WTC11 (cell line): ENCODE measurements around the gene PODN.

Experiments used
- GABPB1 ChIP-seq: sonication (generic); formaldehyde crosslinking; IDR thresholded peaks from 2 replicates; pipeline ENCODE4 v1.8.1; 2023; ENCODE audit warnings: mild to moderate bottlenecking, missing genetic modification reagents
- NR2C2 ChIP-seq: sonication (generic); formaldehyde crosslinking; IDR thresholded peaks from 2 replicates; pipeline ENCODE4 v1.8.0; 2022; ENCODE audit warnings: mild to moderate bottlenecking, missing genetic modification reagents
- TF ChIP-seq, protein P1 (sequence below): sonication (generic); formaldehyde crosslinking; IDR thresholded peaks from 2 replicates; pipeline ENCODE4 v1.8.0; 2023; ENCODE audit warnings: missing genetic modification reagents, mild to moderate bottlenecking, borderline replicate concordance
- TF ChIP-seq, protein P2 (sequence below): fragments of 200-600 bp; IDR thresholded peaks from 2 replicates; pipeline ENCODE4 v1.8.0; 2022; ENCODE audit warnings: antibody characterized with exemption
- TF ChIP-seq, protein P3 (sequence below): sonication (generic); formaldehyde crosslinking; IDR thresholded peaks from 2 replicates; pipeline ENCODE4 v1.8.1; 2022; ENCODE audit warnings: low read depth, mild to moderate bottlenecking, moderate library complexity, missing genetic modification reagents, borderline replicate concordance
- TF ChIP-seq, protein P4 (sequence below): sonication (generic); formaldehyde crosslinking; IDR thresholded peaks from 2 replicates; pipeline ENCODE4 v1.8.0; 2022; ENCODE audit warnings: mild to moderate bottlenecking, missing genetic modification reagents

DNA sequence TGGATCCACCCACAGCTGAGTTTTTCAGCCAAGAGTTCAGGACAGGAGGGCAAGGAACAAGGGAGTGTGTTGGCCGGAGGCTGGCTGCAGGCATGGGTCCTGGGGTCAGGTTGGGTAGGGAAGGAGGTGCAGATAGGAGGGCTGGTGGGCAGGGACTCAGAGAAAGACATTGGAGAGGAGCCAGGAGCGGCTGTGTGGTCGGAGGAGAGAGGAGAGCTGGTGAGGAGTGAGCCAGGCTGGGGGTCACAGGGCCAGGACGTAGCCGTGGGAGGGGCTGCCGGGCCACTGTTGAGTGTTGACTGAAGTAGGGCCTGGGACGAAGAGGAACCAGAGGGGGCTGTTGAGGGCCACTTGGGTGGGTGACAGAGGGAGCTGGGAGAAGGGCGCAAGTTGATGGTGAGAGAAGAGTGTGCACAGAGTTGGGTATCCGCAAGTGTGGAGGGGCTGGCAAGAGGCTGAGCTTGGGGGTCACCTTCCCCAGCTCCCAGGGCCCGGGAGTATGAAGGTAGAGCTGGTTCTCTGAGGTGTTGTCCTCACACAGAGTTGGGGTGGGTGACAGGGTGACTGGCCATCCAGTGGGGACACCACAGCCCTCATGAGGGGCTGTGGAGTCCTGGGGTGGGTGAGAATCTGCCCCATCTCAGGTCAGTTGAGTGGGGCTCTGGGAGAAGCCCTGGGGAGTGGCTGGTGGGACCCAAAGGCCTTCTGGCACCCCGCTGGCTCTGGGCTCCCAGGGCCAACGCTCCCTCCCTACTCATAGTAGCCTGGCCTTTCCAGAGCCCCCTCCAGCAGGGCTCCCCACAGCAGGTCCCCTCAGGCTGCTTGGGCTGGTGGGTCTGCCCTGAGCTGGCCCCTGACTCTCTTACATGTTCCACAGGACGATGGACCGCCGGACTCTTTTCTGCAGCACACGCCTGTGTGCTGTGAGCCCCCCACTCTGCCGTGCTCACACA is 21.9 kb downstream of the PODN start:
- TF ChIP-seq, protein P1, sequence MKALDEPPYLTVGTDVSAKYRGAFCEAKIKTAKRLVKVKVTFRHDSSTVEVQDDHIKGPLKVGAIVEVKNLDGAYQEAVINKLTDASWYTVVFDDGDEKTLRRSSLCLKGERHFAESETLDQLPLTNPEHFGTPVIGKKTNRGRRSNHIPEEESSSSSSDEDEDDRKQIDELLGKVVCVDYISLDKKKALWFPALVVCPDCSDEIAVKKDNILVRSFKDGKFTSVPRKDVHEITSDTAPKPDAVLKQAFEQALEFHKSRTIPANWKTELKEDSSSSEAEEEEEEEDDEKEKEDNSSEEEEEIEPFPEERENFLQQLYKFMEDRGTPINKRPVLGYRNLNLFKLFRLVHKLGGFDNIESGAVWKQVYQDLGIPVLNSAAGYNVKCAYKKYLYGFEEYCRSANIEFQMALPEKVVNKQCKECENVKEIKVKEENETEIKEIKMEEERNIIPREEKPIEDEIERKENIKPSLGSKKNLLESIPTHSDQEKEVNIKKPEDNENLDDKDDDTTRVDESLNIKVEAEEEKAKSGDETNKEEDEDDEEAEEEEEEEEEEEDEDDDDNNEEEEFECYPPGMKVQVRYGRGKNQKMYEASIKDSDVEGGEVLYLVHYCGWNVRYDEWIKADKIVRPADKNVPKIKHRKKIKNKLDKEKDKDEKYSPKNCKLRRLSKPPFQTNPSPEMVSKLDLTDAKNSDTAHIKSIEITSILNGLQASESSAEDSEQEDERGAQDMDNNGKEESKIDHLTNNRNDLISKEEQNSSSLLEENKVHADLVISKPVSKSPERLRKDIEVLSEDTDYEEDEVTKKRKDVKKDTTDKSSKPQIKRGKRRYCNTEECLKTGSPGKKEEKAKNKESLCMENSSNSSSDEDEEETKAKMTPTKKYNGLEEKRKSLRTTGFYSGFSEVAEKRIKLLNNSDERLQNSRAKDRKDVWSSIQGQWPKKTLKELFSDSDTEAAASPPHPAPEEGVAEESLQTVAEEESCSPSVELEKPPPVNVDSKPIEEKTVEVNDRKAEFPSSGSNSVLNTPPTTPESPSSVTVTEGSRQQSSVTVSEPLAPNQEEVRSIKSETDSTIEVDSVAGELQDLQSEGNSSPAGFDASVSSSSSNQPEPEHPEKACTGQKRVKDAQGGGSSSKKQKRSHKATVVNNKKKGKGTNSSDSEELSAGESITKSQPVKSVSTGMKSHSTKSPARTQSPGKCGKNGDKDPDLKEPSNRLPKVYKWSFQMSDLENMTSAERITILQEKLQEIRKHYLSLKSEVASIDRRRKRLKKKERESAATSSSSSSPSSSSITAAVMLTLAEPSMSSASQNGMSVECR (CRISPR knock-in tag), result no peak
- TF ChIP-seq, protein P2, sequence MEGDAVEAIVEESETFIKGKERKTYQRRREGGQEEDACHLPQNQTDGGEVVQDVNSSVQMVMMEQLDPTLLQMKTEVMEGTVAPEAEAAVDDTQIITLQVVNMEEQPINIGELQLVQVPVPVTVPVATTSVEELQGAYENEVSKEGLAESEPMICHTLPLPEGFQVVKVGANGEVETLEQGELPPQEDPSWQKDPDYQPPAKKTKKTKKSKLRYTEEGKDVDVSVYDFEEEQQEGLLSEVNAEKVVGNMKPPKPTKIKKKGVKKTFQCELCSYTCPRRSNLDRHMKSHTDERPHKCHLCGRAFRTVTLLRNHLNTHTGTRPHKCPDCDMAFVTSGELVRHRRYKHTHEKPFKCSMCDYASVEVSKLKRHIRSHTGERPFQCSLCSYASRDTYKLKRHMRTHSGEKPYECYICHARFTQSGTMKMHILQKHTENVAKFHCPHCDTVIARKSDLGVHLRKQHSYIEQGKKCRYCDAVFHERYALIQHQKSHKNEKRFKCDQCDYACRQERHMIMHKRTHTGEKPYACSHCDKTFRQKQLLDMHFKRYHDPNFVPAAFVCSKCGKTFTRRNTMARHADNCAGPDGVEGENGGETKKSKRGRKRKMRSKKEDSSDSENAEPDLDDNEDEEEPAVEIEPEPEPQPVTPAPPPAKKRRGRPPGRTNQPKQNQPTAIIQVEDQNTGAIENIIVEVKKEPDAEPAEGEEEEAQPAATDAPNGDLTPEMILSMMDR, result no peak
- no peak for TF ChIP-seq GABPB1
- TF ChIP-seq, protein P3, sequence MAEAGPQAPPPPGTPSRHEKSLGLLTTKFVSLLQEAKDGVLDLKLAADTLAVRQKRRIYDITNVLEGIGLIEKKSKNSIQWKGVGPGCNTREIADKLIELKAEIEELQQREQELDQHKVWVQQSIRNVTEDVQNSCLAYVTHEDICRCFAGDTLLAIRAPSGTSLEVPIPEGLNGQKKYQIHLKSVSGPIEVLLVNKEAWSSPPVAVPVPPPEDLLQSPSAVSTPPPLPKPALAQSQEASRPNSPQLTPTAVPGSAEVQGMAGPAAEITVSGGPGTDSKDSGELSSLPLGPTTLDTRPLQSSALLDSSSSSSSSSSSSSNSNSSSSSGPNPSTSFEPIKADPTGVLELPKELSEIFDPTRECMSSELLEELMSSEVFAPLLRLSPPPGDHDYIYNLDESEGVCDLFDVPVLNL (CRISPR knock-in tag), result no peak
- TF ChIP-seq NR2C2 (CRISPR knock-in tag), result no peak
- TF ChIP-seq, protein P4, sequence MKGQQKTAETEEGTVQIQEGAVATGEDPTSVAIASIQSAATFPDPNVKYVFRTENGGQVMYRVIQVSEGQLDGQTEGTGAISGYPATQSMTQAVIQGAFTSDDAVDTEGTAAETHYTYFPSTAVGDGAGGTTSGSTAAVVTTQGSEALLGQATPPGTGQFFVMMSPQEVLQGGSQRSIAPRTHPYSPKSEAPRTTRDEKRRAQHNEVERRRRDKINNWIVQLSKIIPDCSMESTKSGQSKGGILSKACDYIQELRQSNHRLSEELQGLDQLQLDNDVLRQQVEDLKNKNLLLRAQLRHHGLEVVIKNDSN, result no peak
